ENCODE results near the gene SLC43A1.

The SLC43A1 gene

GRCh38 chr11:57477507-57478189 lies 37.9 kb downstream of the SLC43A1 start:
- DNase-seq: no peak

- DNase-seq: no peak
These were observed 38.6 kb downstream of the SLC43A1 start for GRCh38 chr11:57476757-57477506.

- DNase-seq: no peak
These were observed 39.3 kb downstream of the SLC43A1 start for GRCh38 chr11:57476047-57476756.

GRCh38 chr11:57475671-57476046 lies 39.8 kb downstream of the SLC43A1 start:
- DNase-seq: no peak

- DNase-seq: no peak
These were observed 40.3 kb downstream of the SLC43A1 start for GRCh38 chr11:57475191-57475590.

- DNase-seq: no peak
These were observed 40.7 kb downstream of the SLC43A1 start for GRCh38 chr11:57474803-57475115.

GRCh38 chr11:57474017-57474802 lies 41.3 kb downstream of the SLC43A1 start:
- no peak for DNase-seq

- DNase-seq: no peak
These were observed 42.1 kb downstream of the SLC43A1 start for GRCh38 chr11:57473285-57473841.

GRCh38 chr11:57471496-57471895 lies 44.0 kb downstream of the SLC43A1 start:
- no peak for DNase-seq

GRCh38 chr11:57469268-57469667 lies 46.2 kb downstream of the SLC43A1 start:
- no peak for DNase-seq

GRCh38 chr11:57468276-57468675 lies 47.2 kb downstream of the SLC43A1 start:
- no peak for DNase-seq

GRCh38 chr11:57467508-57468157 lies 47.9 kb downstream of the SLC43A1 start:
- no peak for DNase-seq

GRCh38 chr11:57466680-57467079 lies 48.8 kb downstream of the SLC43A1 start:
- no peak for DNase-seq

- no peak for DNase-seq
These were observed 50.8 kb downstream of the SLC43A1 start for GRCh38 chr11:57464539-57465181.

GRCh38 chr11:57463671-57464538 lies 51.6 kb downstream of the SLC43A1 start:
- no peak for DNase-seq

GRCh38 chr11:57462597-57462996 lies 52.9 kb downstream of the SLC43A1 start:
- DNase-seq: no peak

GRCh38 chr11:57461841-57462489 lies 53.5 kb downstream of the SLC43A1 start:
- DNase-seq: no peak

GRCh38 chr11:57460758-57461749 lies 54.4 kb downstream of the SLC43A1 start:
- DNase-seq: no peak
